GM23338 (cell line): ENCODE measurements around the gene ADD3.
"Not testable (repeated sequence)": the region's sequence is repeated elsewhere in the genome, so short reads cannot be mapped to it uniquely, and the experiment has no call there.

ENCODE experiments used
- CREB1 ChIP-seq: fragments of 250-450 bp; sonication (Bioruptor Pico); IDR thresholded peaks from 2 replicates; pipeline ENCODE4 v1.5.0; 2020; ENCODE audit warnings: low read depth, mild to moderate bottlenecking, moderate library complexity
- CTCF ChIP-seq, 2 experiments: fragments of 200-600 bp in 1 of 2; sonication (generic) in 1 of 2; conservative IDR thresholded peaks; 2 replicates each; pipeline versions ENCODE4 v1.5.1 to v1.6.1; 2016 to 2017; ENCODE audit warnings: antibody characterized with exemption in 2 of 2, low read depth in 2 of 2, mild to moderate bottlenecking in 2 of 2, moderate library complexity in 1 of 2
- EZH2 ChIP-seq: fragments of 200-600 bp; sonication (generic); IDR thresholded peaks from one replicate; pipeline ENCODE4 v1.8.0; 2017; ENCODE audit warnings: antibody characterized with exemption, mild to moderate bottlenecking, low read depth; ENCODE audit not compliant: unreplicated experiment
- EZH2phosphoT487 ChIP-seq: fragments of 200-600 bp; sonication (generic); IDR thresholded peaks from one replicate; pipeline ENCODE4 v1.8.1; 2018; ENCODE audit warnings: antibody characterized with exemption; ENCODE audit not compliant: unreplicated experiment
- POLR2AphosphoS5 ChIP-seq: IDR thresholded peaks from 2 replicates; pipeline ENCODE4 v1.6.1; 2016; ENCODE audit warnings: antibody characterized with exemption, low read depth

GRCh38 chr10:110135836-110136235, 128.1 kb downstream of the ADD3 start:
- TF ChIP-seq CREB1 (CRISPR knock-in tag); EZH2; POLR2AphosphoS5; CTCF (conservative IDR thresholded peaks at IDR 0.05; ENCODE audit: low read depth in 2 of 2); EZH2phosphoT487: not testable (repeated sequence)
